ENCODE data around the gene TIMM22. TPM values are rescaled to one million over a fixed set of nuclear protein-coding genes. Genes with fewer than 3 reads are reported as not detected.

The TIMM22 gene
- total RNA-seq, 1 donor: 10.5 TPM

- DNase-seq (ENCODE audit: low read depth in 2 of 3, low spot score in 2 of 3): no peak
These were observed 54.3 kb downstream of the TIMM22 start for GRCh38 chr17:1050996-1051925.

Small RNAs within 50 kb of the gene (small RNA-seq; reads per million reads assigned to genes)
- gene MIR3183: not detected

Other genes starting within 250 kb of the TIMM22 start
- 23.2 TPM for gene GEMIN4, start 244.9 kb upstream of the TIMM22 start, total RNA-seq
- gene GLOD4, start 214.8 kb upstream of the TIMM22 start, total RNA-seq: 20.7 TPM
- 29.4 TPM for gene MRM3, start 214.8 kb upstream of the TIMM22 start, total RNA-seq
- gene NXN, start 17.4 kb upstream of the TIMM22 start, total RNA-seq: 1.6 TPM
- gene ABR, start 182.9 kb downstream of the TIMM22 start, total RNA-seq: 64.6 TPM

Data from hematopoietic multipotent progenitor cell (in vitro differentiated cells).